ENCODE measurements around the gene SLC36A1.
"Not testable (repeated sequence)": the region's sequence is repeated elsewhere in the genome, so short reads cannot be mapped to it uniquely, and the experiment has no call there.

- not testable (repeated sequence) for TF ChIP-seq CTCF (IDR thresholded peaks at IDR 0.05; ENCODE audit: low read depth, low read length); POLR2A (IDR thresholded peaks at IDR 0.05; ENCODE audit: extremely low read depth, insufficient read length); MAX (IDR thresholded peaks at IDR 0.05; ENCODE audit: low read depth, low read length); MYC (IDR thresholded peaks at IDR 0.05; ENCODE audit: low read depth, low read length)
These were observed 60.9 kb downstream of the SLC36A1 start for GRCh38 chr5:151508308-151508707.

All from NB4 (cell line).